Neural cell (in vitro differentiated cells): Measurements from ENCODE around the gene APOBR. TPM values are rescaled to one million over a fixed set of nuclear protein-coding genes. Genes with fewer than 3 reads are reported as not detected.

Experiments used
- H2AFZ ChIP-seq: fragments of 200-600, 300-800 bp; sonication (generic), shearing (Covaris generic); 2 replicates; pipeline ENCODE4 v1.6.0; 2014; ENCODE audit warnings: low read depth, mild to moderate bottlenecking, antibody characterized with exemption, low read length, moderate library complexity
- H3F3A ChIP-seq: fragments of 200-600 bp; shearing (Covaris generic); 2 replicates; pipeline ENCODE4 v1.6.1; 2016; ENCODE audit warnings: mild to moderate bottlenecking, moderate library complexity, mixed read lengths, antibody characterized with exemption, low read length; ENCODE audit not compliant: insufficient read depth, poor library complexity, severe bottlenecking
- H3K27ac ChIP-seq: fragments of 200-600, 300-800 bp; sonication (generic), shearing (Covaris generic); 2 replicates; pipeline ENCODE4 v1.5.1; 2014; ENCODE audit warnings: mild to moderate bottlenecking, low read length, moderate library complexity
- H3K27me3 ChIP-seq: fragments of 300-800, 200-600 bp; sonication (generic), shearing (Covaris generic); 2 replicates; pipeline ENCODE4 v1.6.0; 2014; ENCODE audit warnings: mild to moderate bottlenecking, low read depth, low read length, moderate library complexity; ENCODE audit not compliant: insufficient read depth
- H3K36me3 ChIP-seq: fragments of 300-800, 200-600 bp; sonication (generic), shearing (Covaris generic); 2 replicates; pipeline ENCODE4 v1.5.1; 2014; ENCODE audit warnings: mild to moderate bottlenecking, antibody characterized with exemption, low read length, moderate library complexity; ENCODE audit not compliant: insufficient read depth
- H3K4me2 ChIP-seq: fragments of 300-800, 200-600 bp; sonication (generic), shearing (Covaris generic); 2 replicates; pipeline ENCODE4 v1.6.0; 2014; ENCODE audit warnings: mild to moderate bottlenecking, low read length
- H3K4me3 ChIP-seq: fragments of 300-800, 200-600 bp; sonication (generic), shearing (Covaris generic); 2 replicates; pipeline ENCODE4 v1.5.1; 2014; ENCODE audit warnings: mild to moderate bottlenecking, low read length, moderate library complexity
- H3K79me2 ChIP-seq: fragments of 200-600 bp; shearing (Covaris generic); replicated peaks from 2 replicates; pipeline ENCODE4 v1.6.0; 2014; ENCODE audit warnings: mild to moderate bottlenecking, low read length, moderate library complexity; ENCODE audit not compliant: insufficient read depth
- H3K9ac ChIP-seq: fragments of 300-800, 200-600 bp; sonication (generic), shearing (Covaris generic); 2 replicates; pipeline ENCODE4 v1.6.1; 2016; ENCODE audit warnings: mild to moderate bottlenecking, low read length, mixed read lengths
- H3K9me2 ChIP-seq: fragments of 200-600 bp; shearing (Covaris generic); 2 replicates; pipeline ENCODE4 v1.6.1; 2016; ENCODE audit warnings: mild to moderate bottlenecking, low read length, mixed read lengths; ENCODE audit not compliant: insufficient read depth
- H3K9me3 ChIP-seq: fragments of 200-600, 300-800 bp; sonication (generic), shearing (Covaris generic); 2 replicates; pipeline ENCODE4 v1.6.1; 2016; ENCODE audit warnings: mild to moderate bottlenecking, mixed run types, low read length, moderate library complexity, mixed read lengths
- H4K20me1 ChIP-seq: fragments of 200-600 bp; shearing (Covaris generic); 2 replicates; pipeline ENCODE4 v1.6.1; 2016; ENCODE audit warnings: mild to moderate bottlenecking, mixed run types; ENCODE audit not compliant: insufficient read depth
- CTCF ChIP-seq: fragments of 450-650 bp; IDR thresholded peaks from 2 replicates; pipeline ENCODE4 v1.5.1; 2014; ENCODE audit warnings: antibody characterized with exemption, mild to moderate bottlenecking, moderate library complexity; ENCODE audit not compliant: poor library complexity, severe bottlenecking
- EP300 ChIP-seq: fragments of 450-650 bp; conservative IDR thresholded peaks from 2 replicates; pipeline ENCODE4 v1.6.1; 2014; ENCODE audit warnings: antibody characterized with exemption, mild to moderate bottlenecking, moderate library complexity; ENCODE audit not compliant: poor library complexity, severe bottlenecking
- EZH2 ChIP-seq: fragments of 200-600, 300-800 bp; shearing (Covaris generic), sonication (generic); IDR thresholded peaks from 2 replicates; pipeline ENCODE4 v1.6.1; 2014; ENCODE audit warnings: antibody characterized with exemption, low read length, borderline replicate concordance, mild to moderate bottlenecking; ENCODE audit not compliant: insufficient read depth, poor library complexity, severe bottlenecking
- MXI1 ChIP-seq: fragments of 450-650 bp; conservative IDR thresholded peaks from 2 replicates; pipeline ENCODE4 v1.6.1; 2014; ENCODE audit warnings: antibody characterized with exemption, mild to moderate bottlenecking; ENCODE audit not compliant: poor library complexity, severe bottlenecking
- POLR2AphosphoS5 ChIP-seq: IDR thresholded peaks from 2 replicates; pipeline ENCODE4 v1.6.1; 2012
- RAD21 ChIP-seq: fragments of 450-650 bp; conservative IDR thresholded peaks from 2 replicates; pipeline ENCODE4 v1.6.1; 2014; ENCODE audit warnings: antibody characterized with exemption, mild to moderate bottlenecking, moderate library complexity
- REST ChIP-seq: IDR thresholded peaks from 2 replicates; pipeline ENCODE4 v1.6.1; 2012; ENCODE audit warnings: borderline replicate concordance
- SMC3 ChIP-seq: fragments of 450-650 bp; conservative IDR thresholded peaks from 2 replicates; pipeline ENCODE4 v1.6.1; 2014; ENCODE audit warnings: antibody characterized with exemption, mild to moderate bottlenecking, moderate library complexity; ENCODE audit not compliant: poor library complexity
- TAF1 ChIP-seq: IDR thresholded peaks from 2 replicates; pipeline ENCODE4 v1.6.1; 2012; ENCODE audit warnings: low read depth
- polyA plus RNA-seq: library from polyadenylated mRNA; depleted of rRNA; stranded (reverse); fragments of >200 nt; gene quantifications from 2 replicates; pipeline ENCODE4 v1.2.3, GENCODE V29; 2014

The APOBR gene
- polyA plus RNA-seq, 1 donor from 2014 or later: not detected

GRCh38 chr16:28540346-28540745 is 45.9 kb downstream of the APOBR start:
- H2AFZ ChIP-seq: no peak overlapping the region
- H3K27ac ChIP-seq: no peak overlapping the region
- no peaks in the 10 kb centered on the region for H3K9me2 ChIP-seq
- no peaks in the 10 kb centered on the region for H3K27me3 ChIP-seq
- H3K9ac ChIP-seq: no peak overlapping the region
- no peaks in the 10 kb centered on the region for H3K79me2 ChIP-seq
- no peaks in the 10 kb centered on the region for H4K20me1 ChIP-seq
- H3K4me2 ChIP-seq: no peak overlapping the region
- no peak overlapping the region for H3K4me3 ChIP-seq
- H3K9me3 ChIP-seq: no peaks in the 10 kb centered on the region
- H3F3A ChIP-seq: no peaks in the 10 kb centered on the region
- no peaks in the 10 kb centered on the region for H3K36me3 ChIP-seq
- TF ChIP-seq POLR2AphosphoS5: no peak
- no peak for TF ChIP-seq RAD21
- no peak for TF ChIP-seq EZH2
- TF ChIP-seq TAF1: no peak
- TF ChIP-seq CTCF: no peak
- no peak for TF ChIP-seq EP300
- TF ChIP-seq MXI1: no peak
- TF ChIP-seq SMC3: no peak
- no peak for TF ChIP-seq REST

- Histone ChIP-seq H2AFZ (no peak overlapping the region), H3K4me3 (no peak overlapping the region), H3F3A (no peaks in the 10 kb centered on the region), H3K9ac (no peak overlapping the region), H4K20me1 (no peaks in the 10 kb centered on the region), H3K27ac (no peak overlapping the region), H3K9me3 (no peaks in the 10 kb centered on the region), H3K79me2 (no peaks in the 10 kb centered on the region), H3K27me3 (no peaks in the 10 kb centered on the region), H3K36me3 (no peaks in the 10 kb centered on the region), H3K4me2 (no peak overlapping the region), H3K9me2 (no peaks in the 10 kb centered on the region)
- TF ChIP-seq TAF1: no peak
- TF ChIP-seq CTCF: no peak
Observed at GRCh38 chr16:28542646-28543045, 48.2 kb downstream of the APOBR start.
